ENCODE results near the gene MAP1LC3B. TPM values are rescaled to one million over a fixed set of nuclear protein-coding genes. Genes with fewer than 3 reads are reported as not detected.
A peak's percentile ranks its signal among the peaks of the same experiment; 100 is the strongest.

MAP1LC3B gene
- total and polyA plus RNA-seq, 8 donors: 47.7 to 75.9 (median 52.5) TPM

DNA sequence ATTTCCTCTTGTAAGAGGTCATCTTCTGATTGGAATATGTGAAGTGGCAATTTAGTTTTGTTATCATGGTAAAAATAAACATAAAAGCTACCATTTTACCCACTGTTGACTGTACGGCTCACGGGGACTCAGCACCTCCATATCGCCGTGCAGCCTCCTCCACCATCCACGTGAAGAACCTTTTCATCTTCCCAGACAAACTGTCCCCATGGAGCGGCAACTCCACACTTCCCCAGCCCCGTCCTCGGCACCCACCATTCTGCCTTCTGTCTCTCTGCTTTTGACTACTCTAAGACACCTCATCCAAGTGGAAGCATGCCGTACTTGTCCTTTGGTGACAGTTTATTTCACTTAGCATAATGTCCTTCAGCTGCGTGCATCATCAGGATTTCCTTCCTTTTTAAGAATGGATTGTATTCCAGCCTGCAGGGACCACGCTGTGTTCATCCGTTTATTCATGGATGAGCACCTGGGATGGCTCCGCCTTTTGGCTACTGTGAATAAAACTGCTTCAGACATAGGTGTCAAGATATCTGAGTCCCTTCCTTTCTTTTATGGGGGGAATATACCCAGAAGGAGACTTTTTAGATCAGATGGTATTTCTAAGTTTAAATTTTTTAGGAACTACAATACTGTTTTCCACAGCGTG is 22.9 kb upstream of the MAP1LC3B start:
- no peaks in the 10 kb centered on the region for H3K27me3 ChIP-seq
- H3K4me1 ChIP-seq: peaks cover 4 to 16% of the 10 kb centered on the region in 2 donors
- no peaks in the 10 kb centered on the region for H3K9me3 ChIP-seq
- peak in 1 of 4 donors; percentile 13 for DNase-seq
- TF ChIP-seq, protein P1, sequence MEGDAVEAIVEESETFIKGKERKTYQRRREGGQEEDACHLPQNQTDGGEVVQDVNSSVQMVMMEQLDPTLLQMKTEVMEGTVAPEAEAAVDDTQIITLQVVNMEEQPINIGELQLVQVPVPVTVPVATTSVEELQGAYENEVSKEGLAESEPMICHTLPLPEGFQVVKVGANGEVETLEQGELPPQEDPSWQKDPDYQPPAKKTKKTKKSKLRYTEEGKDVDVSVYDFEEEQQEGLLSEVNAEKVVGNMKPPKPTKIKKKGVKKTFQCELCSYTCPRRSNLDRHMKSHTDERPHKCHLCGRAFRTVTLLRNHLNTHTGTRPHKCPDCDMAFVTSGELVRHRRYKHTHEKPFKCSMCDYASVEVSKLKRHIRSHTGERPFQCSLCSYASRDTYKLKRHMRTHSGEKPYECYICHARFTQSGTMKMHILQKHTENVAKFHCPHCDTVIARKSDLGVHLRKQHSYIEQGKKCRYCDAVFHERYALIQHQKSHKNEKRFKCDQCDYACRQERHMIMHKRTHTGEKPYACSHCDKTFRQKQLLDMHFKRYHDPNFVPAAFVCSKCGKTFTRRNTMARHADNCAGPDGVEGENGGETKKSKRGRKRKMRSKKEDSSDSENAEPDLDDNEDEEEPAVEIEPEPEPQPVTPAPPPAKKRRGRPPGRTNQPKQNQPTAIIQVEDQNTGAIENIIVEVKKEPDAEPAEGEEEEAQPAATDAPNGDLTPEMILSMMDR (IDR thresholded peaks at IDR 0.05): no peak
- no peak for ATAC-seq
- intact Hi-C loops (cut with DNase I): no loop called here
- no peak overlapping the region for H3K27ac ChIP-seq
- no peak overlapping the region for H3K4me3 ChIP-seq
- H3K36me3 ChIP-seq: peaks cover 0 to 6% of the 10 kb centered on the region in 2 donors

DNA sequence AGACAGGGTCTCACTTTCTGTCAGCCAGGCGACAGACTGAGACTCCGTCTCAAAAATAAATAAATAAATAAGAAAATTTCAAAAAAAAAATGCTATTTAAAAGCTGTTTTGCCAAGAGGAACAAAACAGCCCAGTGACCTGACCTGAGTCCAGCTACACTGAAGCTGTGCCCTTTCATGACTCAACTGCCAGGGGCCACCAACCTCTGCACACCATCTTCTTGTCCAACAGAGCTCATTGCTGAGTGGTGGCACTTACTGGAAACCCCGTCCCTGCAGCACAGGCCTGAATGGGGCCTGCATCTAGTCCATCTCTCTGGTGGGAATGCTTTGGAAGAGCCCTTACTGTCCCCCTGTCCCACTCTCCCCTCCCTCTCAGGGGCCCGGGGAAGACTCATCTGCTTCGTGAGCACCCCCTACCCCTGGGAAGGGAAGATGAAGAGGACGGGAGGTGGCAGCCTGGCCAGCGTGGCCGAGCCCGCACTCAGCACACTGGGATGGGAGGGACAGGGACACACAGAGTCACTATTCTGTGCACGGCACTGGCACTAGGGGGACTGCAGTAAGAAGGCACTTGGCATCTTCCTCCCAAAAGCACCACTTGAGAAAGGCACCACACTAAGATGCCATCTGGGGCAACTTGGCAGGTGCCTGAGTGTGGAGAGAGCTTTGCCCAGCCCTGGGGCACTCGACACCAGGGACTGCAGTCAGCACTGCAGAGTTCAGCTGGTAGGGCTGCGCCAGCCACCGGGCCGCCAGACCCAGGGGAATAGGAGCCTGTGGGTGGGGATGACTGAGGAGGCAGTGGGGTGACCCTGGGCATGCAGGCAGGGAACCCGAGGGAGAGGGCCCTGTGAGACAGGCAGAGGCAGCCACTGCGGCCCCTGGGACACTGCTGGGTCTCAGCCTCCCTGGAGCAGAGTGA is 22.1 kb upstream of the MAP1LC3B start:
- H3K27ac ChIP-seq: no peak overlapping the region
- ATAC-seq: peak; percentile 31
- TF ChIP-seq, protein P1 (IDR thresholded peaks at IDR 0.05): no peak
- intact Hi-C loops (cut with DNase I): no loop called here
- H3K9me3 ChIP-seq: no peaks in the 10 kb centered on the region
- peaks cover 0 to 6% of the 10 kb centered on the region in 2 donors for H3K36me3 ChIP-seq
- peaks cover 0 to 11% of the 10 kb centered on the region in 2 donors for H3K4me1 ChIP-seq
- H3K27me3 ChIP-seq: no peaks in the 10 kb centered on the region
- no peak overlapping the region for H3K4me3 ChIP-seq
- peak in 1 of 4 donors; percentile 67 for DNase-seq

DNA sequence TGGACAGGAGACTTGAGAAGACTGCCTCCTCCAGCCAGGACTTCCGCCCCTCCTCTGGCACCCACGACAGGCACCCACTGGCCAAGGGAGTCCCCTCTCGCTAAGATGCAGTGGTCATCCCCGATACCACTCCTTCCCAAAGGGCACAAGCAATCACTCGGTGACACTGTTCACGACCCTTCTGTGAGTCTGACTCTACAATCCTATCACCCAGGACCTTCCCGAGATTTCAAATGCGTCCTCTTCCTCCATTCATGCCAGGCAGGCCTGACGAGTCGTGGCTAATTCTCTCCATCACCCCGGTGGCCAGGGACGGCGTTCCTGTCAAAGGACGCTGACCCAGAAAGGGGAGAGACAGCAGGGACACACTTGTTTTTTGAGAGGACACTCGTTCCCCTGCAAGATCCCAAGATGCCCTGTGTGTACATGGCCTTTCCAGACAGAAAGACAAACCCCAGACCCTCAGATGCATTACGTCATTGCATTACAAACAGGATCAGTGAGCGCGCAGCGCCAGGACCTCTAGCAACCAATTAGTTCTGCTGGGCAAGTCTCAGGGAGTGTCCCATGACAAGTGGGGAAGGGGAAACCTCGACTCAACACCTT is 20.8 kb upstream of the MAP1LC3B start:
- H3K27ac ChIP-seq: no peak overlapping the region
- intact Hi-C loops (cut with DNase I): no loop called here

DNA sequence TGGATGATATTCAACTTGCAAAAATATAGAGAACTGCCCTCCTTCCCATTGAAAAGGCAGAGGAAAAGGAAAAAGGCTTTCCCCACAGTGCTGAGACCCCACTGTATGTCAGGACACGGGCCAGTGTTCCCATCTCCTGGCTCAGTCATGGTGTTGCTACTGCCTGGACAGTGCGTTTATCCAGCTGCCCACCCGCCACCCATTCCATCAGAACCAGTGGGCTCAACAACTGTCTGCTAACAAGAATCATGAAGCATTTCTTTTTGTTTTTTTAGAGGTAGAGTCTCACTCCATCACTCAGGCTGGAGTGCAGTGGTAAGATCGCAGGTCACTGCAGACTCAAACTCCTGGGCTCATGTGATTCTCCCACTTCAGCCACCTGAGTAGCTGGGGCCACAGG is 19.8 kb upstream of the MAP1LC3B start:
- TF ChIP-seq, protein P1 (IDR thresholded peaks at IDR 0.05): no peak
- intact Hi-C loops (cut with DNase I): no loop called here

More for the DNA sequence above, 20.8 kb upstream of the MAP1LC3B start:
- DNase-seq (peak in 1 of 4 donors; percentile 35), ATAC-seq (no peak)
- Histone ChIP-seq H3K27me3 (no peaks in the 10 kb centered on the region), H3K4me1 (peaks cover 0 to 20% of the 10 kb centered on the region in 2 donors), H3K36me3 (peaks cover 0 to 2% of the 10 kb centered on the region in 2 donors), H3K9me3 (no peaks in the 10 kb centered on the region), H3K4me3 (no peak overlapping the region)
- TF ChIP-seq, protein P1 (IDR thresholded peaks at IDR 0.05): no peak

More for the DNA sequence above, 19.8 kb upstream of the MAP1LC3B start:
- no peak overlapping the region for H3K4me3 ChIP-seq
- H3K36me3 ChIP-seq: no peaks in the 10 kb centered on the region
- DNase-seq (no peak), ATAC-seq (no peak)
- H3K9me3 ChIP-seq: no peaks in the 10 kb centered on the region
- H3K27ac ChIP-seq: no peak overlapping the region
- no peaks in the 10 kb centered on the region for H3K27me3 ChIP-seq
- H3K4me1 ChIP-seq: peaks cover 0 to 20% of the 10 kb centered on the region in 2 donors
